Keratinocyte (primary cell): ENCODE data around the gene ASB8.

ENCODE experiments used
- EZH2 ChIP-seq: IDR thresholded peaks from one replicate; pipeline ENCODE4 v1.6.1; 2012; ENCODE audit warnings: inconsistent platforms, mild to moderate bottlenecking, low read length, moderate library complexity
- TF ChIP-seq, protein P1 (sequence below), 3 experiments: IDR thresholded peaks in 1 of 3; conservative IDR thresholded peaks in 1 of 3; optimal IDR thresholded peaks in 1 of 3; 2 replicates in 2 of 3; 3 replicates in 1 of 3; pipeline versions ENCODE3 to v1.5.1; 2011; ENCODE audit warnings: low read length in 3 of 3, mild to moderate bottlenecking in 3 of 3, moderate library complexity in 2 of 3, control low read depth in 1 of 3, inconsistent platforms in 1 of 3; ENCODE audit not compliant: insufficient read depth in 2 of 3; ENCODE audit errors: extremely low read depth in 1 of 3

DNA sequence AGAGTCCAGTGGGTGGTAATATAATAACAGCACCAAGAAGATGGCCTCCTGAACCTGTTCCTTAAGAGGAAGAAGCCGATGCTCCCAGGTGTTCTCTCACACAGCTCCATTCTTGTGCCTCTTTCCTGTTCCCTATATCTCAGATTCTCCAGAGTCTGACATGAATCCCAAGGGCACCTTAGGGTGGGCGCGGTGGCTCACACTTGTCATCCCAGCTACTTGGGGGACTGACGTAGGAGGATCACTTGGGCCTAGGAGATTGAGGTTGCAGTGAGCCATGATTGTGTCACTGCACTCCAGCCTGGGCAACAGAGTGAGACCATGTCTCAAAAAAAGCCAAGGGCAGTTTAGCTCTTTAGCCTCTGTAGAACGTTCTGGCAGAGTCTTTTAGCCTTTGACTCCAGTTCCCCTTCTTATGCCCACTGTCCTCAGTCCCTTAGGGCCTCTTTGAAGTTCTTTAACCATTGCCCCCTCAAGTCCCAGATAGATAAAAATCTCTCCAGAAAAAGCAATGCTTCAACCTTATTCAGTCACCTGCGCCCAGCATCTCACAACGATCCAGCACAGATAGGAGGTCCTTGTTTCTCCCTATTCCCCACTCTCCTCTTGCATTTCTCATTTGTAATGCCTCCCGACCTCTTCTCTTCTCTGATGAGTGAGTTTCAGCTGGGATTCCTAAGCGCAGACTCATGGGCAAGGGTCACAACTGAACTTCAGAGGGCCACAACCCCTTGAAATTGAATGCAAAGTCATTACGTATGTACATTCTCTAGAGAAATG lies 30.8 kb upstream of the ASB8 start:
- TF ChIP-seq, protein P1, sequence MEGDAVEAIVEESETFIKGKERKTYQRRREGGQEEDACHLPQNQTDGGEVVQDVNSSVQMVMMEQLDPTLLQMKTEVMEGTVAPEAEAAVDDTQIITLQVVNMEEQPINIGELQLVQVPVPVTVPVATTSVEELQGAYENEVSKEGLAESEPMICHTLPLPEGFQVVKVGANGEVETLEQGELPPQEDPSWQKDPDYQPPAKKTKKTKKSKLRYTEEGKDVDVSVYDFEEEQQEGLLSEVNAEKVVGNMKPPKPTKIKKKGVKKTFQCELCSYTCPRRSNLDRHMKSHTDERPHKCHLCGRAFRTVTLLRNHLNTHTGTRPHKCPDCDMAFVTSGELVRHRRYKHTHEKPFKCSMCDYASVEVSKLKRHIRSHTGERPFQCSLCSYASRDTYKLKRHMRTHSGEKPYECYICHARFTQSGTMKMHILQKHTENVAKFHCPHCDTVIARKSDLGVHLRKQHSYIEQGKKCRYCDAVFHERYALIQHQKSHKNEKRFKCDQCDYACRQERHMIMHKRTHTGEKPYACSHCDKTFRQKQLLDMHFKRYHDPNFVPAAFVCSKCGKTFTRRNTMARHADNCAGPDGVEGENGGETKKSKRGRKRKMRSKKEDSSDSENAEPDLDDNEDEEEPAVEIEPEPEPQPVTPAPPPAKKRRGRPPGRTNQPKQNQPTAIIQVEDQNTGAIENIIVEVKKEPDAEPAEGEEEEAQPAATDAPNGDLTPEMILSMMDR (optimal IDR thresholded peaks at IDR 0.05 in 1 of 3, IDR thresholded peaks at IDR 0.05 in 1 of 3, conservative IDR thresholded peaks at IDR 0.05 in 1 of 3; ENCODE audit: extremely low read depth in 1 of 3, insufficient read depth in 2 of 3, low read length in 3 of 3) = no peak
- TF ChIP-seq EZH2 = no peak
